Breast epithelium (tissue), 3 donors: ENCODE data around the gene XPO6.

Experiments used
- POLR2A ChIP-seq: fragments of 450-650 bp; IDR thresholded peaks from one replicate; pipeline ENCODE4 v1.6.1; 2016; ENCODE audit warnings: antibody characterized with exemption, mild to moderate bottlenecking, moderate library complexity
- POLR2AphosphoS5 ChIP-seq, 3 donors: sonication (generic); formaldehyde crosslinking; IDR thresholded peaks; one replicate each; pipeline ENCODE4 v1.6.1; 2017; ENCODE audit warnings: antibody characterized with exemption in 3 of 3
- TF ChIP-seq, protein P1 (sequence below), 3 donors: fragments of 450-650 bp; IDR thresholded peaks; one replicate each; pipeline ENCODE4 v1.5.1; 2016 to 2017; ENCODE audit warnings: antibody characterized with exemption in 3 of 3, mild to moderate bottlenecking in 3 of 3, moderate library complexity in 3 of 3

GRCh38 chr16:28131743-28132393 lies 79.9 kb downstream of the XPO6 start:
- TF ChIP-seq, protein P1, sequence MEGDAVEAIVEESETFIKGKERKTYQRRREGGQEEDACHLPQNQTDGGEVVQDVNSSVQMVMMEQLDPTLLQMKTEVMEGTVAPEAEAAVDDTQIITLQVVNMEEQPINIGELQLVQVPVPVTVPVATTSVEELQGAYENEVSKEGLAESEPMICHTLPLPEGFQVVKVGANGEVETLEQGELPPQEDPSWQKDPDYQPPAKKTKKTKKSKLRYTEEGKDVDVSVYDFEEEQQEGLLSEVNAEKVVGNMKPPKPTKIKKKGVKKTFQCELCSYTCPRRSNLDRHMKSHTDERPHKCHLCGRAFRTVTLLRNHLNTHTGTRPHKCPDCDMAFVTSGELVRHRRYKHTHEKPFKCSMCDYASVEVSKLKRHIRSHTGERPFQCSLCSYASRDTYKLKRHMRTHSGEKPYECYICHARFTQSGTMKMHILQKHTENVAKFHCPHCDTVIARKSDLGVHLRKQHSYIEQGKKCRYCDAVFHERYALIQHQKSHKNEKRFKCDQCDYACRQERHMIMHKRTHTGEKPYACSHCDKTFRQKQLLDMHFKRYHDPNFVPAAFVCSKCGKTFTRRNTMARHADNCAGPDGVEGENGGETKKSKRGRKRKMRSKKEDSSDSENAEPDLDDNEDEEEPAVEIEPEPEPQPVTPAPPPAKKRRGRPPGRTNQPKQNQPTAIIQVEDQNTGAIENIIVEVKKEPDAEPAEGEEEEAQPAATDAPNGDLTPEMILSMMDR (IDR thresholded peaks at IDR 0.05) = no peak
- TF ChIP-seq POLR2AphosphoS5 (IDR thresholded peaks at IDR 0.05) (no peak), POLR2A (no peak)
